Measurements from ENCODE around the gene WDR18. TPM values are rescaled to one million over a fixed set of nuclear protein-coding genes. Genes with fewer than 3 reads are reported as not detected.

WDR18 gene, protein sequence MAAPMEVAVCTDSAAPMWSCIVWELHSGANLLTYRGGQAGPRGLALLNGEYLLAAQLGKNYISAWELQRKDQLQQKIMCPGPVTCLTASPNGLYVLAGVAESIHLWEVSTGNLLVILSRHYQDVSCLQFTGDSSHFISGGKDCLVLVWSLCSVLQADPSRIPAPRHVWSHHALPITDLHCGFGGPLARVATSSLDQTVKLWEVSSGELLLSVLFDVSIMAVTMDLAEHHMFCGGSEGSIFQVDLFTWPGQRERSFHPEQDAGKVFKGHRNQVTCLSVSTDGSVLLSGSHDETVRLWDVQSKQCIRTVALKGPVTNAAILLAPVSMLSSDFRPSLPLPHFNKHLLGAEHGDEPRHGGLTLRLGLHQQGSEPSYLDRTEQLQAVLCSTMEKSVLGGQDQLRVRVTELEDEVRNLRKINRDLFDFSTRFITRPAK
- total RNA-seq, result 80.5 and 86.7 TPM in 2 replicates

DNA sequence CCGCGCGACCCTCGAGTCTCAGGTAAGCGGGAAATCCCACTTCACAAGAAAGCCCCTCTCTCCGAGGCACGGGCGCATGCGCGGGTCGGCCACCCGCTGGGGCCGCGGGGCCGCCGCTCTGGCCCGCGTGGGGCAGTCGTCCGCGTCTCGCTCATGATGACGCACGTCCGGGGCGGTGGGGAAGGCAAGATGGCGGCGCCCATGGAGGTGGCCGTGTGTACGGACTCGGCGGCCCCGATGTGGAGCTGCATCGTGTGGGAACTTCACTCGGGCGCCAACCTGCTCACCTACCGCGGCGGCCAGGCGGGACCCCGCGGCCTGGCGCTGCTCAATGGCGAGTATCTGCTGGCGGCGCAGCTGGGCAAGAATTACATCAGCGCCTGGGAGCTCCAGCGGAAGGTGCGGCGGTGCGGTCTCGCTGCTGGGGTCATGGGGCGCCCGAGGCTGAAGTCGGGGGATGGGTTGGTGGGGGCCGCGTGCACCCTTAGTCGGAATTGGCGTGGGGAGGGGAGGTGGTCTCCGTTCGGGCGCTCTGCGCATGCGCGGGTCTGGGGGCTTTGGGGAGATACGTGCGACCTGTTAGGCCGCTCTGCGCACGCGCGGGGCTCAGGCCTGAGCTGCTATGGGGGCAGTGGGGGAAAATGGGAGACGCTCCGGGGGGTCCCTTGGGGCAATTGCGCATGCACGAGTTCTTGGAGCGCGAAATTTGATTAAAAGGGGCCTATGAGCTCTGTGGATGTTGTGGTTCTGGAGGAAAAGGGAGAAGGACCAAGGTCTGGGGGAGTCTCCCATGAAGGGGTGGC lies at the start of gene WDR18:
TSS of gene WDR18 (plus strand) at position 181 of the 803 bp plus-strand sequence. CDS start at position 190, 9 bp downstream.

DNA sequence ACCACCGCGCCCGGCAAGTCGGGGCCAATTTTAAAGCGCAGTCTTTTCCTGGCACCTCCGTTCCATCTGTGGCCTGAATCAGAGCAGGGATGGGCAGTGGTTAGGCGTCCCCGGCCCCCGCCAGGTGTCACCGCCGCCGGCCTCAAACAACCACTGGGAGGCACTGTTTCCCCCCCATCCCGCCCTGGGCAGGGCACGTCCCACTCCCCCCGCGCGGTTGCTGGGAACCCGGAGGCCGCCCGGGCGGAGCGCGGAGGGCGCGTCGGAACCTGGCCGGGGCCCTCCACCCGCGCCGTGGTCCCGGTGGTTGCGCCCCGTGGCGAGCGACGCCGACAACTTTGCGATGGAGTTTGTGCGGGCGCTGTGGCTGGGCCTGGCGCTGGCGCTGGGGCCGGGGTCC lies 15.9 kb downstream of the WDR18 start, which contains the start of gene GRIN3B:
TSS of gene GRIN3B (plus strand) at position 325 of the 400 bp plus-strand sequence. CDS start at position 344, 19 bp downstream.

DNA sequence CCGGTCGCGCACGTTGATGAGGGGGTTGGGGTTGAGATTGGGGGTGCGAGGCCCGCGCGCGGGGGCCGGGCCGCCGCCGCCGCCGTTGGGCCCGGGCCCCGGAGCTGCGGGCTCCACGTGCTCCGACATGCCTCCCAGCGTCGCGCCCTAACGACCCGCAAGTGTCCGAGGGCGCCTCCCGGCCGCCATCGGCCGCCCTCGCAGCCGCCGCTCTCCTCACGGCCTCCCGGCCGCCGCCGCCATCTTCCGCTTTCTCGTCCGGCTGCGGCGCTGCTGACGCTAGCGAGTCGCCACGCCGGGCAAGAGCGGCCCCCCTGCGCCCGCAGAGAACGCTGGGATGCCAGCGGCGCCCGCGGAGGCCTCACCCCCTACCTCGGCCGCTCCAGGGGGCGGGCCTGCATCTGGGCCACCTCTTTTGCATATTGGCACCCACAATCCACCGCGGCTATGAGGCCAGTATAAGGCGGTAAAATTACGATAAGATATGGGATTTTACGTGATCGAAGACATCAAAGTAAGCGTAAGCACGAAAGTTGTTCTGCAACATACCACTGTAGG lies 36.8 kb downstream of the WDR18 start, which contains the start of gene TMEM259:
TSS of gene TMEM259 (minus strand) at position 256 of the 558 bp plus-strand sequence. CDS start at position 129, 127 bp downstream.

DNA sequence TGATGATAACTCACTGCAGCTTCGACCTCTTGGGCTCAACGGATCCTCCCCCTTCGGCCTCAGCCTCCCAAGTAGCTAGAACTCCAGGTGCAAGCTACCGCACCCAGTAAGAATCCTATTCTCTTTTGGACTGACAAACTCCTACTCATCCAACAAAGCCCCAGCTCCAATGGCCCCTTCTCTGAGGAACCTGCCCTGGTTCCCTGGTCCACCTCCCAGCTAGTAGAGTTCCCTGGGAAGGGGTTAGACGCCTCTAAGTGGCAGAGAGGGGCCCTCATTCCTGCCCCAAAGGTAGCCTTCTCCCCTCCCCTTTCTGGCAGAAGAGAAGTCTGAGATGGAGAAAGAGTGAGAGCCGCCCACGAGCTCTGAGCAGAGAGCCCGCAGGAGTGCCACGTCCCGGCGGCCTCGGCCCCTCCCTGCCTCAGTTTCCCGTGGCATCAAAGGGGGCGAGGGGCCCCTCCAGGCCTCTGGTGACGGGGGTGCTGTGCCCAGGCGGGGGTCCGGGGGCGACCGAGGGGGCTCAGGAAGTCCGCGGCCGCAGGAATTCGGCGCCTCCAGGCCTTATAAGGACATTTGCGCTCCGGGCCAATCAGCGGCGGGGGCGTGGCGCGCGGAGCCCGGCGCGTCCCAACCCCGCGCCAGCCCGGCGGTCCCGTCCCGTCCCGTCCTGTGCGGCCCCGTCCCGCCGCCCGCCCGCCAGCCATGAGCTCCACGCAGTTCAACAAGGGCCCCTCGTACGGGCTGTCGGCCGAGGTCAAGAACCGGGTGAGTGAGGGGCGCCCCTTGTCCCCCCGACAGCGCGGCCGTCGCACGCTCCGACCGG lies 42.0 kb downstream of the WDR18 start, which contains the start of gene CNN2:
TSS of gene CNN2 (plus strand) at position 649 of the 823 bp plus-strand sequence. CDS start at position 703, 54 bp downstream.

DNA sequence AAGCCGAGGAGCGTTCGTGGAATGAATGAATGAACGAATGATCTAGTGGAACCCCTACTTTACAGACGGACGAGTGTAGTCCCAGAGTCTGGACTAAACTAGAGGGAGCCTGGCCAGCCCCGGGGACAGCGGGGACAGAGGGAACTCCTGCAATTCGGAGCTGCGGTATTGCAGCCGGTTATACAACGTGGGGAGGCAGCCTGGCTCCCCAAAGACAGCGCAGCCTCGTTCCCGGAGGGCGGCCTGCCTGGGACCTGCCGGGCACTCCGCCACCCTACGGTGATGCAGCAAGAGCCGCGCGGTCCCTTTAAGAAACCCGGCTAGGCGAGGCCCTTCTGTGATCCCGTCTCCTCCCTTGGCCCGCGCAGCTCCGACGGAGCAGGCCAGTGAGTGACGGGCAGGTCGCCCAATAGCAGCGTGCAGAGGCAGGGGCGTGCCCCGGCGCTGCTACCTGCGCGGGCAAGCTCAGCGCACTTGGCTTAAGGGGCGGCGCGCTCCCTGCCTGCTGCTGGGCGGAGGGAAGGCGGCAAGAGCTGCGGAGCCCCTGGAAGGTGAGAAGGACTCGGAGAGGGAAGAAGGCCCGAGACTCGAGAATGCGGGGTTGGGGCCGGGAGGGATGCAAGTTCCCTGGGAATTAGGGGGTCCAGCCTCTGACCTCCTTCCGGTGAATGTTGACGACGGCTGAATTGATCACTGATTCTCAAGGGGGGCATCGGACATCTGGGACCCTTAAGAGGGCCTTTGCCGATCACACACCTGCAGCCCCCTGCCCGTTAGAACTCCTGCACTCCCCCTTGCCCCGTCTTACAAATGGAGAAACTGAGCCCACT lies 55.7 kb downstream of the WDR18 start, which contains the start of gene ABCA7:
TSS of gene ABCA7 (plus strand) at position 462 of the 830 bp plus-strand sequence. CDS start 1,255 bp downstream, outside the sequence.

Other genes with a start within 250 kb of the WDR18 start
- under 0.01 TPM in 1 of 2 replicates, not detected in the other for gene MISP, start 233.2 kb upstream of the WDR18 start, total RNA-seq
- 229 and 250 TPM in 2 replicates for gene PTBP1, start 186.9 kb upstream of the WDR18 start, total RNA-seq
- gene PLPPR3, start 162.4 kb upstream of the WDR18 start, total RNA-seq, result 3.4 and 4.7 TPM in 2 replicates
- not detected in 2 replicates for gene AZU1, start 156.5 kb upstream of the WDR18 start, total RNA-seq
- gene PRTN3, start 143.3 kb upstream of the WDR18 start, total RNA-seq, result not detected in 2 replicates
- 0.15 and 0.50 TPM in 2 replicates for gene ELANE, start 132.0 kb upstream of the WDR18 start, total RNA-seq
- 7.0 and 7.6 TPM in 2 replicates for gene CFD, start 124.7 kb upstream of the WDR18 start, total RNA-seq
- 48.6 and 50.4 TPM in 2 replicates for gene MED16, start 91.2 kb upstream of the WDR18 start, total RNA-seq
- gene RNU6-9, start 90.9 kb upstream of the WDR18 start, total RNA-seq, result not detected in 2 replicates
- 35.1 and 38.0 TPM in 2 replicates for gene R3HDM4, start 71.1 kb upstream of the WDR18 start, total RNA-seq
- gene KISS1R, start 67.0 kb upstream of the WDR18 start, total RNA-seq, result not detected in 2 replicates
- 6.7 and 8.7 TPM in 2 replicates for gene ARID3A, start 58.3 kb upstream of the WDR18 start, total RNA-seq
- gene GRIN3B, start 16.1 kb downstream of the WDR18 start, total RNA-seq, result 0.17 and 3.1 TPM in 2 replicates
- 115 and 128 TPM in 2 replicates for gene TMEM259, start 36.8 kb downstream of the WDR18 start, total RNA-seq
- not detected in 2 replicates for gene RNU6-2, start 37.2 kb downstream of the WDR18 start, total RNA-seq
- gene CNN2, start 42.3 kb downstream of the WDR18 start, total RNA-seq, result 303 and 326 TPM in 2 replicates
- gene ABCA7, start 55.8 kb downstream of the WDR18 start, total RNA-seq, result 2.8 and 3.0 TPM in 2 replicates
- gene ARHGAP45, start 82.8 kb downstream of the WDR18 start, total RNA-seq, result 0.59 and 2.9 TPM in 2 replicates
- 300 TPM in 2 replicates for gene POLR2E, start 111.0 kb downstream of the WDR18 start, total RNA-seq
- gene GPX4, start 119.6 kb downstream of the WDR18 start, total RNA-seq, result 672 and 674 TPM in 2 replicates
- 31.4 and 35.2 TPM in 2 replicates for gene SBNO2, start 189.9 kb downstream of the WDR18 start, total RNA-seq
- 67.5 and 69.3 TPM in 2 replicates for gene STK11, start 221.4 kb downstream of the WDR18 start, total RNA-seq

Measured in bronchus fibroblast of lung (primary cell).